GM18870 (cell line): ENCODE results near the gene ATP2B1.

Source experiments
- ATAC-seq: cut with Tn5 transposase; IDR thresholded peaks from one replicate; pipeline ENCODE4 v1.9.1; 2021; ENCODE audit warnings: moderate library complexity; ENCODE audit not compliant: unreplicated experiment

The ATP2B1 gene

GRCh38 chr12:89662623-89663022 lies 46.0 kb downstream of the ATP2B1 start:
- no peak for ATAC-seq

GRCh38 chr12:89661706-89662330 lies 46.8 kb downstream of the ATP2B1 start:
- peak; percentile 26 for ATAC-seq

GRCh38 chr12:89657739-89658138 lies 50.9 kb downstream of the ATP2B1 start:
- no peak for ATAC-seq

GRCh38 chr12:89657066-89657465 lies 51.6 kb downstream of the ATP2B1 start:
- no peak for ATAC-seq

- no peak for ATAC-seq
These were observed 52.8 kb downstream of the ATP2B1 start for GRCh38 chr12:89655841-89656240.

GRCh38 chr12:89651192-89651591 lies 57.4 kb downstream of the ATP2B1 start:
- no peak for ATAC-seq

- no peak for ATAC-seq
These were observed 58.4 kb downstream of the ATP2B1 start for GRCh38 chr12:89650239-89650638.

GRCh38 chr12:89649820-89650219 lies 58.8 kb downstream of the ATP2B1 start:
- ATAC-seq: no peak

GRCh38 chr12:89649139-89649538 lies 59.5 kb downstream of the ATP2B1 start:
- ATAC-seq: no peak

- no peak for ATAC-seq
These were observed 60.3 kb downstream of the ATP2B1 start for GRCh38 chr12:89648211-89648930.

GRCh38 chr12:89645434-89645833 lies 63.2 kb downstream of the ATP2B1 start:
- ATAC-seq: no peak

GRCh38 chr12:89642959-89643358 lies 65.7 kb downstream of the ATP2B1 start:
- ATAC-seq: no peak

GRCh38 chr12:89636776-89637160 lies 71.9 kb downstream of the ATP2B1 start:
- ATAC-seq: no peak

- ATAC-seq: no peak
These were observed 72.4 kb downstream of the ATP2B1 start for GRCh38 chr12:89636052-89636775.

GRCh38 chr12:89634508-89634907 lies 74.1 kb downstream of the ATP2B1 start:
- no peak for ATAC-seq

- ATAC-seq: no peak
These were observed 75.9 kb downstream of the ATP2B1 start for GRCh38 chr12:89632778-89633177.

GRCh38 chr12:89622115-89622514 lies 86.5 kb downstream of the ATP2B1 start:
- no peak for ATAC-seq

- ATAC-seq: no peak
These were observed 87.1 kb downstream of the ATP2B1 start for GRCh38 chr12:89621521-89621920.

GRCh38 chr12:89619764-89620163 lies 88.9 kb downstream of the ATP2B1 start:
- ATAC-seq: no peak

GRCh38 chr12:89618113-89618862 lies 90.3 kb downstream of the ATP2B1 start:
- ATAC-seq: no peak

- ATAC-seq: no peak
These were observed 98.3 kb downstream of the ATP2B1 start for GRCh38 chr12:89610366-89610765.
